ENCODE results near the gene VPS13A.

The VPS13A gene

GRCh38 chr9:77276799-77277198, 99.5 kb downstream of the VPS13A start:
- TF ChIP-seq NFIC (IDR thresholded peaks at IDR 0.05) = no peak
- no peak for TF ChIP-seq TCF12 (IDR thresholded peaks at IDR 0.05; ENCODE audit: low read depth)
- TF ChIP-seq, protein P1, sequence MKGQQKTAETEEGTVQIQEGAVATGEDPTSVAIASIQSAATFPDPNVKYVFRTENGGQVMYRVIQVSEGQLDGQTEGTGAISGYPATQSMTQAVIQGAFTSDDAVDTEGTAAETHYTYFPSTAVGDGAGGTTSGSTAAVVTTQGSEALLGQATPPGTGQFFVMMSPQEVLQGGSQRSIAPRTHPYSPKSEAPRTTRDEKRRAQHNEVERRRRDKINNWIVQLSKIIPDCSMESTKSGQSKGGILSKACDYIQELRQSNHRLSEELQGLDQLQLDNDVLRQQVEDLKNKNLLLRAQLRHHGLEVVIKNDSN (IDR thresholded peaks at IDR 0.05) = no peak
- TF ChIP-seq, protein P2, sequence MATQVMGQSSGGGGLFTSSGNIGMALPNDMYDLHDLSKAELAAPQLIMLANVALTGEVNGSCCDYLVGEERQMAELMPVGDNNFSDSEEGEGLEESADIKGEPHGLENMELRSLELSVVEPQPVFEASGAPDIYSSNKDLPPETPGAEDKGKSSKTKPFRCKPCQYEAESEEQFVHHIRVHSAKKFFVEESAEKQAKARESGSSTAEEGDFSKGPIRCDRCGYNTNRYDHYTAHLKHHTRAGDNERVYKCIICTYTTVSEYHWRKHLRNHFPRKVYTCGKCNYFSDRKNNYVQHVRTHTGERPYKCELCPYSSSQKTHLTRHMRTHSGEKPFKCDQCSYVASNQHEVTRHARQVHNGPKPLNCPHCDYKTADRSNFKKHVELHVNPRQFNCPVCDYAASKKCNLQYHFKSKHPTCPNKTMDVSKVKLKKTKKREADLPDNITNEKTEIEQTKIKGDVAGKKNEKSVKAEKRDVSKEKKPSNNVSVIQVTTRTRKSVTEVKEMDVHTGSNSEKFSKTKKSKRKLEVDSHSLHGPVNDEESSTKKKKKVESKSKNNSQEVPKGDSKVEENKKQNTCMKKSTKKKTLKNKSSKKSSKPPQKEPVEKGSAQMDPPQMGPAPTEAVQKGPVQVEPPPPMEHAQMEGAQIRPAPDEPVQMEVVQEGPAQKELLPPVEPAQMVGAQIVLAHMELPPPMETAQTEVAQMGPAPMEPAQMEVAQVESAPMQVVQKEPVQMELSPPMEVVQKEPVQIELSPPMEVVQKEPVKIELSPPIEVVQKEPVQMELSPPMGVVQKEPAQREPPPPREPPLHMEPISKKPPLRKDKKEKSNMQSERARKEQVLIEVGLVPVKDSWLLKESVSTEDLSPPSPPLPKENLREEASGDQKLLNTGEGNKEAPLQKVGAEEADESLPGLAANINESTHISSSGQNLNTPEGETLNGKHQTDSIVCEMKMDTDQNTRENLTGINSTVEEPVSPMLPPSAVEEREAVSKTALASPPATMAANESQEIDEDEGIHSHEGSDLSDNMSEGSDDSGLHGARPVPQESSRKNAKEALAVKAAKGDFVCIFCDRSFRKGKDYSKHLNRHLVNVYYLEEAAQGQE (IDR thresholded peaks at IDR 0.05; ENCODE audit: low read depth) = no peak
- TF ChIP-seq RAD21 (IDR thresholded peaks at IDR 0.05; ENCODE audit: low read depth) = no peak
- no peak for TF ChIP-seq CEBPB (IDR thresholded peaks at IDR 0.05)
- TF ChIP-seq CREB1 (IDR thresholded peaks at IDR 0.05; ENCODE audit: low read depth) = no peak
- no peak for TF ChIP-seq ZBTB7A (IDR thresholded peaks at IDR 0.05; ENCODE audit: low read depth)
- TF ChIP-seq TEAD4 (IDR thresholded peaks at IDR 0.05) = no peak
- TF ChIP-seq EP300 (IDR thresholded peaks at IDR 0.05; ENCODE audit: borderline replicate concordance) = no peak
- TF ChIP-seq TAF1 (IDR thresholded peaks at IDR 0.05; ENCODE audit: low read depth) = no peak
- TF ChIP-seq YY1 (IDR thresholded peaks at IDR 0.05; ENCODE audit: low read depth) = no peak
- TF ChIP-seq FOXM1 (IDR thresholded peaks at IDR 0.05; ENCODE audit: borderline replicate concordance, low read depth) = no peak
- TF ChIP-seq, protein P3, sequence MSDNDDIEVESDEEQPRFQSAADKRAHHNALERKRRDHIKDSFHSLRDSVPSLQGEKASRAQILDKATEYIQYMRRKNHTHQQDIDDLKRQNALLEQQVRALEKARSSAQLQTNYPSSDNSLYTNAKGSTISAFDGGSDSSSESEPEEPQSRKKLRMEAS (IDR thresholded peaks at IDR 0.05) = no peak
- no peak for TF ChIP-seq EGR1 (IDR thresholded peaks at IDR 0.05)

GRCh38 chr9:77277719-77278118, 100.4 kb downstream of the VPS13A start:
- TF ChIP-seq, protein P1 (IDR thresholded peaks at IDR 0.05) = no peak
- TF ChIP-seq NFIC (IDR thresholded peaks at IDR 0.05) (no peak), TCF12 (IDR thresholded peaks at IDR 0.05; ENCODE audit: low read depth) (no peak), FOXM1 (IDR thresholded peaks at IDR 0.05; ENCODE audit: borderline replicate concordance, low read depth) (no peak), CEBPB (IDR thresholded peaks at IDR 0.05) (no peak), YY1 (IDR thresholded peaks at IDR 0.05; ENCODE audit: low read depth) (no peak), TAF1 (IDR thresholded peaks at IDR 0.05; ENCODE audit: low read depth) (no peak), EP300 (IDR thresholded peaks at IDR 0.05; ENCODE audit: borderline replicate concordance) (no peak), ZBTB7A (IDR thresholded peaks at IDR 0.05; ENCODE audit: low read depth) (no peak), TEAD4 (IDR thresholded peaks at IDR 0.05) (no peak), RAD21 (IDR thresholded peaks at IDR 0.05; ENCODE audit: low read depth) (no peak), EGR1 (IDR thresholded peaks at IDR 0.05) (no peak), CREB1 (IDR thresholded peaks at IDR 0.05; ENCODE audit: low read depth) (no peak)
- TF ChIP-seq, protein P3 (IDR thresholded peaks at IDR 0.05) = no peak
- TF ChIP-seq, protein P2 (IDR thresholded peaks at IDR 0.05; ENCODE audit: low read depth) = no peak

DNA sequence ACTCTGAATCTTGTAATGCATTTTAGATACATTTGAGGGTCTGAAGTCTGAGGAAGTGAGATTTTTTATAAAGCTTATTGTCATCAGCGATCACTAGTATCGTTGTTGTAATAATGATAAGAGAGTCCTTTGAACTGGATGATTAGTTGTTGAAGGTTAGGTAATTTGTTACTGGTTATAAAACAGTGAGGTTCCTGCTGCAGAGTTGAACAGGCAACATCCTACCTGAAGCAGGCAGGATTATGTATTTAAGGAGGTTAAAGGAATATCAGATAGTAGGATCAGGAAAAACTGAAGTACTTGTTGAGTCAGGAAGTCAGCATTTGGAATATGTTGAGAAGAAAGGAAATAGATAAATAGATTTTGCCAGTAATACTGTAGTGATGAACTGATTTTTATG, 106.7 kb downstream of the VPS13A start:
- TF ChIP-seq FOXM1 (IDR thresholded peaks at IDR 0.05; ENCODE audit: borderline replicate concordance, low read depth) = no peak
- no peak for TF ChIP-seq TAF1 (IDR thresholded peaks at IDR 0.05; ENCODE audit: low read depth)
- no peak for TF ChIP-seq ZBTB7A (IDR thresholded peaks at IDR 0.05; ENCODE audit: low read depth)
- no peak for TF ChIP-seq CREB1 (IDR thresholded peaks at IDR 0.05; ENCODE audit: low read depth)
- no peak for TF ChIP-seq NFIC (IDR thresholded peaks at IDR 0.05)
- TF ChIP-seq, protein P2 (IDR thresholded peaks at IDR 0.05; ENCODE audit: low read depth) = no peak
- TF ChIP-seq, protein P3 (IDR thresholded peaks at IDR 0.05) = no peak
- no peak for TF ChIP-seq CEBPB (IDR thresholded peaks at IDR 0.05)
- no peak for TF ChIP-seq YY1 (IDR thresholded peaks at IDR 0.05; ENCODE audit: low read depth)
- no peak for TF ChIP-seq EGR1 (IDR thresholded peaks at IDR 0.05)
- TF ChIP-seq, protein P1 (IDR thresholded peaks at IDR 0.05) = no peak
- no peak for TF ChIP-seq TCF12 (IDR thresholded peaks at IDR 0.05; ENCODE audit: low read depth)
- no peak for TF ChIP-seq RAD21 (IDR thresholded peaks at IDR 0.05; ENCODE audit: low read depth)
- TF ChIP-seq EP300 (IDR thresholded peaks at IDR 0.05; ENCODE audit: borderline replicate concordance) = no peak
